K562 (cell line): ENCODE measurements around the gene HMBS. TPM values are rescaled to one million over a fixed set of nuclear protein-coding genes. Genes with fewer than 3 reads are reported as not detected.

Experiments
- ATAC-seq: fragments of 200-7000 bp; cut with Tn5 transposase; 3 replicates; pipeline ENCODE4 v1.9.1; 2020; ENCODE audit warnings: moderate library complexity
- BruUV-seq: library from RNA; stranded (reverse); fragments of 400-500 nt; replicated peaks from 2 replicates; lab custom pipeline; 2021; lab: Mats Ljungman, UMichigan
- CTCF ChIA-PET: fragments of 300-600 bp; formaldehyde crosslinking; extraction: SDS; loops from one replicate; lab custom pipeline; 2021; ENCODE audit warnings: low intra/inter-chr PET ratio; lab: Yijun Ruan, JAX
- POLR2A ChIA-PET: fragments of 300-600, 350-650 bp; sonication (Branson Sonifier 250); formaldehyde crosslinking; extraction: SDS; loops from one replicate; lab custom pipeline; 2021; ENCODE audit warnings: antibody characterized with exemption, inconsistent platforms; lab: Yijun Ruan, JAX
- DNase-seq, 4 experiments: peaks; one replicate each; pipeline versions ENCODE4 v3.0.0 to v3.0.0-alpha.2; 2011 to 2018; ENCODE audit warnings: low spot score in 3 of 4, mixed read lengths in 3 of 4; ENCODE audit errors: extremely low read depth in 1 of 4
- FAIRE-seq: peaks from 2 replicates; lab custom pipeline; 2011; peaks lifted over from hg19 to GRCh38; lab: Jason Lieb, UNC
- H2AFZ ChIP-seq: 2 replicates; pipeline ENCODE4 v1.6.0; 2011; ENCODE audit warnings: low read depth, low read length, control low read depth, inconsistent platforms
- H3K27ac ChIP-seq: fragments of 200-600 bp; 3 replicates; pipeline ENCODE4 v1.8.0; 2011; ENCODE audit warnings: low read depth, mild to moderate bottlenecking, control low read depth, inconsistent platforms, low read length, moderate library complexity, mixed read lengths; ENCODE audit errors: extremely low read depth
- H3K27me3 ChIP-seq, 2 experiments: fragments of 300-600 bp in 1 of 2; 2 replicates in 1 of 2; 3 replicates in 1 of 2; pipeline versions ENCODE4 v1.6.0 to v1.8.0; 2011; ENCODE audit warnings: inconsistent platforms in 2 of 2, low read length in 2 of 2, mild to moderate bottlenecking in 1 of 2, mixed read lengths in 1 of 2, moderate library complexity in 1 of 2; ENCODE audit not compliant: control insufficient read depth in 2 of 2, insufficient read depth in 2 of 2
- H3K36me3 ChIP-seq: fragments of 300-600 bp; 3 replicates; pipeline ENCODE4 v1.8.0; 2011; ENCODE audit warnings: mild to moderate bottlenecking, low read length, inconsistent platforms; ENCODE audit not compliant: control insufficient read depth, insufficient read depth
- H3K4me1 ChIP-seq, 2 experiments: fragments of 200-600 bp in 1 of 2; replicated peaks in 1 of 2; 2 replicates in 1 of 2; 3 replicates in 1 of 2; pipeline versions ENCODE4 v1.5.1 to v1.8.0; 2011; ENCODE audit warnings: inconsistent platforms in 2 of 2, low read length in 2 of 2, mild to moderate bottlenecking in 1 of 2, mixed read lengths in 1 of 2, moderate library complexity in 1 of 2; ENCODE audit not compliant: control insufficient read depth in 2 of 2, insufficient read depth in 2 of 2
- H3K4me2 ChIP-seq: 2 replicates; pipeline ENCODE4 v1.6.1; 2011; ENCODE audit warnings: low read length, control low read depth, inconsistent platforms, mixed read lengths; ENCODE audit not compliant: insufficient read depth
- H3K4me3 ChIP-seq: fragments of 200-600 bp; sonication (generic), shearing (Covaris generic); 2 replicates; pipeline ENCODE4 v1.5.1; 2016; ENCODE audit warnings: control low read depth, inconsistent platforms
- H3K79me2 ChIP-seq: fragments of 200-600 bp; 3 replicates; pipeline ENCODE4 v1.8.0; 2011; ENCODE audit warnings: low read length, inconsistent platforms; ENCODE audit not compliant: control insufficient read depth, insufficient read depth
- H3K9ac ChIP-seq, 2 experiments: 2 replicates each; pipeline versions ENCODE4 v1.6.0 to v1.6.1; 2011; ENCODE audit warnings: low read depth in 2 of 2, low read length in 2 of 2, control low read depth in 1 of 2, inconsistent platforms in 1 of 2, mild to moderate bottlenecking in 1 of 2, mixed read lengths in 1 of 2; ENCODE audit not compliant: insufficient read depth in 1 of 2
- H3K9me1 ChIP-seq: one replicate; pipeline ENCODE4 v1.6.0; 2011; ENCODE audit warnings: inconsistent platforms, mild to moderate bottlenecking, low read length, moderate library complexity; ENCODE audit not compliant: control insufficient read depth, insufficient read depth
- H3K9me3 ChIP-seq: replicated peaks from 2 replicates; pipeline ENCODE4 v1.5.1; 2011; ENCODE audit warnings: low read depth, low read length, inconsistent platforms; ENCODE audit not compliant: control insufficient read depth, insufficient read depth
- H4K20me1 ChIP-seq: replicated peaks from 2 replicates; pipeline ENCODE4 v1.6.1; 2011; ENCODE audit warnings: low read length, inconsistent platforms, mixed read lengths; ENCODE audit not compliant: control insufficient read depth, insufficient read depth
- FOSL1 ChIP-seq: fragments of 200-800 bp; sonication (Bioruptor generic); conservative IDR thresholded peaks from 2 replicates; pipeline ENCODE4 v1.6.1; 2016; ENCODE audit warnings: missing genetic modification characterization, missing compliant biosample characterization
- KDM4B ChIP-seq, 2 experiments: fragments of 450-650 bp in 1 of 2; sonication (generic) in 1 of 2; IDR thresholded peaks; 2 replicates each; pipeline ENCODE4 v1.6.1; 2016 to 2017; ENCODE audit warnings: borderline replicate concordance in 2 of 2, antibody characterized with exemption in 1 of 2, low read depth in 1 of 2, mild to moderate bottlenecking in 1 of 2
- KLF13 ChIP-seq: fragments of 450-650 bp; IDR thresholded peaks from 2 replicates; pipeline ENCODE4 v1.6.1; 2016; ENCODE audit warnings: missing genetic modification characterization, low read depth, mild to moderate bottlenecking, missing compliant biosample characterization, moderate library complexity, borderline replicate concordance
- NKRF ChIP-seq: fragments of 450-650 bp; IDR thresholded peaks from 2 replicates; pipeline ENCODE4 v1.6.1; 2016; ENCODE audit warnings: borderline replicate concordance
- SIRT6 ChIP-seq: IDR thresholded peaks from one replicate; pipeline ENCODE4 v1.6.1; 2012; ENCODE audit warnings: low read depth, mild to moderate bottlenecking, control low read depth, inconsistent platforms, low read length, moderate library complexity
- SOX6 ChIP-seq: fragments of 450-650 bp; IDR thresholded peaks from 2 replicates; pipeline ENCODE4 v1.6.1; 2014; ENCODE audit warnings: mild to moderate bottlenecking
- STAT6 ChIP-seq: sonication (generic); formaldehyde crosslinking; IDR thresholded peaks from 2 replicates; pipeline ENCODE4 v1.8.1; 2023; ENCODE audit warnings: mild to moderate bottlenecking, missing genetic modification reagents
- VEZF1 ChIP-seq: fragments of 200-800 bp; sonication (Bioruptor generic); IDR thresholded peaks from 2 replicates; pipeline ENCODE4 v1.6.1; 2017; ENCODE audit warnings: missing genetic modification characterization, missing compliant biosample characterization
- ZBTB26 ChIP-seq: fragments of 450-650 bp; formaldehyde crosslinking; IDR thresholded peaks from 2 replicates; pipeline ENCODE4 v1.4.0; 2022; ENCODE audit warnings: missing genetic modification characterization
- ZC3H8 ChIP-seq: fragments of 450-650 bp; IDR thresholded peaks from 2 replicates; pipeline ENCODE4 v1.6.1; 2017
- ZFP1 ChIP-seq: fragments of 450-650 bp; formaldehyde crosslinking; IDR thresholded peaks from 2 replicates; pipeline ENCODE4 v1.4.0; 2020; ENCODE audit warnings: mild to moderate bottlenecking, mixed read lengths
- ZNF232 ChIP-seq: sonication (generic); formaldehyde crosslinking; IDR thresholded peaks from 2 replicates; pipeline ENCODE4 v1.8.0; 2022; ENCODE audit warnings: mild to moderate bottlenecking, missing genetic modification reagents
- ZNF347 ChIP-seq: fragments of 450-650 bp; formaldehyde crosslinking; IDR thresholded peaks from 2 replicates; pipeline ENCODE4 v1.4.0; 2020; ENCODE audit warnings: low read depth, mild to moderate bottlenecking, moderate library complexity
- ZNF408 ChIP-seq: fragments of 250-450 bp; sonication (Bioruptor Pico); IDR thresholded peaks from 2 replicates; pipeline ENCODE4 v1.4.0; 2020; ENCODE audit warnings: low read depth, mild to moderate bottlenecking, moderate library complexity
- WGBS: fragments of 100-300 bp; shearing (Covaris generic); methylation state at CpG from one replicate; pipeline ENCODE4 v1.1.6; 2016; ENCODE audit warnings: low coverage, mixed read lengths; ENCODE audit not compliant: insufficient coverage; ENCODE audit errors: missing lambda C conversion rate; 5-methylcytosine and 5-hydroxymethylcytosine counted together
- in situ Hi-C: fragments of 300-500 bp; cut with MboI; formaldehyde crosslinking; loops from 4 replicates; pipeline ENCODE4 v1.15.0; 2018; ENCODE audit warnings: inconsistent platforms, mixed read lengths
- intact Hi-C: fragments of 100-400 bp; cut with micrococcal nuclease; formaldehyde crosslinking; loops from 2 replicates; pipeline ENCODE4 v1.14.2; 2022
- polyA plus RNA-seq, 8 experiments: library from polyadenylated mRNA; depleted of rRNA in 4 of 8; stranded (reverse) in 5 of 8; unstranded in 3 of 8; fragments of >200 nt; fragmentation: Nextera tagmentation in 2 of 8; fragmentation: Illumina TruSeq in 1 of 8; extraction: Ambion mirVana in 2 of 8; extraction: Trizol in 1 of 8; gene quantifications; 2 replicates each; pipeline versions ENCODE4 v1.2.1 to v1.2.3, GENCODE V29; 2011 to 2014; ENCODE audit warnings: inconsistent platforms in 1 of 8, missing spikeins in 1 of 8
- total RNA-seq, 7 experiments: library from RNA; depleted of rRNA in 6 of 7; stranded (reverse); fragments of >200 nt in 6 of 7; fragmentation: Illumina TruSeq in 2 of 7; extraction: Trizol in 2 of 7; gene quantifications; 2 replicates each; pipeline versions ENCODE4 v1.2.1 to v1.2.3, GENCODE V29; 2011 to 2021; ENCODE audit warnings: low replicate concordance in 1 of 7

Gene HMBS
- total and polyA plus RNA-seq, 9 of the 15 experiments (the other 6 are each of a cell fraction or from before 2014, with no cell fraction given): 56.9 to 385 (median 286) TPM

- H3K4me1 ChIP-seq: peaks cover 37 to 66% of the 10 kb centered on the region in 2 experiments
- TF ChIP-seq VEZF1 (CRISPR knock-in tag): peak; percentile 88
- peak; percentile 57 for TF ChIP-seq NKRF
- TF ChIP-seq ZC3H8: 0 out of 2 replicates have a peak, but pooled peaks have one; percentile 17
- TF ChIP-seq ZNF232 (CRISPR knock-in tag): no peak
- peak; percentile 88 for TF ChIP-seq FOSL1 (tag)
- TF ChIP-seq ZNF408 (CRISPR knock-in tag): no peak
- TF ChIP-seq ZBTB26 (CRISPR knock-in tag): no peak
- no peak for TF ChIP-seq ZFP1 (CRISPR knock-in tag)
- TF ChIP-seq STAT6: no peak
- no peak for TF ChIP-seq SIRT6
- TF ChIP-seq ZNF347: no peak
- TF ChIP-seq KDM4B (IDR thresholded peaks at IDR 0.05; ENCODE audit: borderline replicate concordance in 2 of 2, low read depth in 1 of 2): 0 out of 4 replicates have a peak, but pooled peaks of 1 of the 2 experiments have one; percentile 50
- TF ChIP-seq SOX6: peak; percentile 94
- peak; percentile 48; the same call in 1 of the 2 replicates for TF ChIP-seq KLF13 (tag)
These were observed 3.1 kb downstream of the HMBS start for GRCh38 chr11:119087747-119088241.

More at GRCh38 chr11:119087747-119088241, 3.1 kb downstream of the HMBS start:
- 0% methylated on average over 2 of the region's 2 CpGs for WGBS
- peak overlapping the region; percentile 89 to 94 for H3K9ac ChIP-seq
- H3K27me3 ChIP-seq: no peaks in the 10 kb centered on the region; a peak in 1 of 5 replicates
- ChIA-PET CTCF (interaction anchor here (0.7 kb wide), 1 partner anchor 26 kb away, joined by 3 read pairs; no protein-coding TSS in a partner anchor), POLR2A (interaction anchor here (0.5 to 5.8 kb wide), 8 partner anchors 8 to 251 kb away, joined by 3 to 50 read pairs (median 6); partner anchors contain the start of genes C2CD2L, DPAGT1 and VPS11)
- in situ Hi-C loops: no loop called here
- H3K36me3 ChIP-seq: peaks cover 48% of the 10 kb centered on the region
- peak; percentile 87 to 96 (median 90) for DNase-seq
- H3K27ac ChIP-seq: peak overlapping the region; percentile 95
- H3K79me2 ChIP-seq: peaks cover 77% of the 10 kb centered on the region
- peak overlapping the region; percentile 94 for H3K4me3 ChIP-seq
- H4K20me1 ChIP-seq: peaks cover 9% of the 10 kb centered on the region
- intact Hi-C loops: loop anchor here (5.0 kb wide), 1 partner anchor 70 kb away; the partner anchor contains the start of genes RPS25 and TRAPPC4
- H2AFZ ChIP-seq: no peak overlapping the region
- peak; percentile 34 for ATAC-seq
- H3K4me2 ChIP-seq: peak overlapping the region; percentile 98
- no TSS peak for BruUV-seq
- no peaks in the 10 kb centered on the region for H3K9me1 ChIP-seq
- FAIRE-seq: peak; percentile 89
- H3K9me3 ChIP-seq: no peaks in the 10 kb centered on the region
